ENCODE measurements around the gene CDKN2A.

GRCh38 chr9:21967169-21967568 is 27.0 kb downstream of the CDKN2A start:
- TF ChIP-seq CTCF (IDR thresholded peaks at IDR 0.05) (no peak), POLR2AphosphoS5 (IDR thresholded peaks at IDR 0.05; ENCODE audit: low read depth, low read length) (no peak)

Measured in Panc1 (cell line).